ENCODE results near the gene WDR33. TPM values are rescaled to one million over a fixed set of nuclear protein-coding genes. Genes with fewer than 3 reads are reported as not detected.

The WDR33 gene
- total and polyA plus RNA-seq, 2 of the 4 experiments (the other 2 are of a cell fraction) = 19.6 to 41.2 TPM

- no peak overlapping the region for H4K91ac ChIP-seq (ENCODE audit: insufficient read depth, low read depth, low read length)
- BruUV-seq (replicated peaks) = no TSS peak
- no peak overlapping the region for H3K27ac ChIP-seq (ENCODE audit: insufficient read depth, low read length)
- no peaks in the 10 kb centered on the region for H3K27me3 ChIP-seq (ENCODE audit: control insufficient read depth, insufficient read depth, low read length)
- no peak overlapping the region for H2BK120ac ChIP-seq (ENCODE audit: low read depth, low read length)
- no peak overlapping the region for H3K9ac ChIP-seq (ENCODE audit: low read depth, low read length)
- no peaks in the 10 kb centered on the region for H3K9me3 ChIP-seq (ENCODE audit: control insufficient read depth, insufficient read depth, low read length)
- H3K9me1 ChIP-seq (ENCODE audit: insufficient read depth, low read length) = peaks cover 8% of the 10 kb centered on the region
- no peak overlapping the region for H4K8ac ChIP-seq (ENCODE audit: low read depth in 2 of 2, low read length in 2 of 2)
- H3K18ac ChIP-seq (ENCODE audit: low read depth, low read length) = no peak overlapping the region
- H3K56ac ChIP-seq (ENCODE audit: extremely low read depth, insufficient read depth, low read length) = no peak overlapping the region
- no peak overlapping the region for H3K23ac ChIP-seq (ENCODE audit: low read depth, low read length)
- intact Hi-C loops (cut with micrococcal nuclease) (no loop called here), in situ Hi-C loops (cut with MboI; ENCODE audit: low sequenced_read_pairs) (no loop called here), dilution Hi-C loops (cut with HindIII; ENCODE audit: low sequenced_read_pairs, unreplicated experiment) (no loop called here)
- H3K14ac ChIP-seq (replicated peaks; ENCODE audit: low read depth, low read length) = no peak overlapping the region
- no peak overlapping the region for H2BK15ac ChIP-seq (ENCODE audit: low read depth, low read length)
- H4K20me1 ChIP-seq (ENCODE audit: insufficient read depth, low read length) = no peaks in the 10 kb centered on the region
- 97% methylated on average over 5 of the region's 13 CpGs; no CpG with 5 or more reads in 1 of the 2 experiments for WGBS, 2 experiments (ENCODE audit: extremely low coverage in 2 of 2, insufficient read length in 1 of 2)
- ChIA-PET CTCF (no interaction called here), POLR2A (ENCODE audit: unreplicated experiment) (no interaction called here)
- ATAC-seq (ENCODE audit: low read depth) (no peak), DNase-seq (no peak)
- H3K79me1 ChIP-seq (ENCODE audit: low read depth in 1 of 2, low read length in 2 of 2) = peaks cover 0 to 9% of the 10 kb centered on the region in 2 experiments; a peak in 1 of 4 replicates
- no peak overlapping the region for H2BK20ac ChIP-seq (ENCODE audit: low read depth, low read length)
- peaks cover 1% of the 10 kb centered on the region; the same call in 1 of the 2 replicates for H3K4me1 ChIP-seq (ENCODE audit: control insufficient read depth, insufficient read depth, low read length)
- no peak overlapping the region for H3K4ac ChIP-seq (ENCODE audit: low read depth, low read length)
- H2AK9ac ChIP-seq (replicated peaks; ENCODE audit: low read depth, low read length, poor library complexity) = no peak overlapping the region
- H2AK5ac ChIP-seq (ENCODE audit: low read depth, low read length) = no peak overlapping the region
- H3K4me2 ChIP-seq (ENCODE audit: low read depth, low read length) = no peak overlapping the region
- no peak overlapping the region for H4K5ac ChIP-seq (ENCODE audit: low read depth, low read length)
- no peak overlapping the region for H2BK5ac ChIP-seq (ENCODE audit: low read depth, low read length, poor library complexity, severe bottlenecking)
- TF ChIP-seq CHD1 (IDR thresholded peaks at IDR 0.05; ENCODE audit: low read depth, low read length) (no peak), CTCF (conservative IDR thresholded peaks at IDR 0.05; ENCODE audit: low read depth, low read length) (no peak), MAZ (IDR thresholded peaks at IDR 0.05; ENCODE audit: borderline replicate concordance, low read depth, low read length) (no peak), MAFK (IDR thresholded peaks at IDR 0.05; ENCODE audit: low read depth, low read length) (no peak), BHLHE40 (IDR thresholded peaks at IDR 0.05; ENCODE audit: low read depth, low read length) (no peak), ELK1 (IDR thresholded peaks at IDR 0.05; ENCODE audit: borderline replicate concordance, low read depth, low read length) (no peak), USF2 (IDR thresholded peaks at IDR 0.05; ENCODE audit: low read depth, low read length) (no peak), MXI1 (IDR thresholded peaks at IDR 0.05; ENCODE audit: borderline replicate concordance, low read depth, low read length) (no peak), POLR2A (IDR thresholded peaks at IDR 0.05; ENCODE audit: low read depth, low read length) (no peak), CEBPB (IDR thresholded peaks at IDR 0.05; ENCODE audit: low read depth, low read length) (no peak), RCOR1 (IDR thresholded peaks at IDR 0.05; ENCODE audit: insufficient replicate concordance, low read length) (no peak), NFE2L2 (IDR thresholded peaks at IDR 0.05; ENCODE audit: low read depth, low read length) (no peak)
- no peak overlapping the region for H2AFZ ChIP-seq (replicated peaks; ENCODE audit: low read length, poor library complexity)
- H3K4me3 ChIP-seq (ENCODE audit: insufficient read depth, low read depth, low read length) = no peak overlapping the region
- H3K36me3 ChIP-seq (ENCODE audit: control insufficient read depth, insufficient read depth, low read length) = peaks cover 33% of the 10 kb centered on the region
Observed at GRCh38 chr2:127719301-127720218, 91.4 kb downstream of the WDR33 start.
